ENCODE results near the gene C11orf21. TPM values are rescaled to one million over a fixed set of nuclear protein-coding genes. Genes with fewer than 3 reads are reported as not detected.

Gene C11orf21
- total and polyA plus RNA-seq, 9 of the 15 experiments (the other 6 are each of a cell fraction or from before 2014, with no cell fraction given), result 0.10 to 2.6 (median 2.0) TPM

DNA sequence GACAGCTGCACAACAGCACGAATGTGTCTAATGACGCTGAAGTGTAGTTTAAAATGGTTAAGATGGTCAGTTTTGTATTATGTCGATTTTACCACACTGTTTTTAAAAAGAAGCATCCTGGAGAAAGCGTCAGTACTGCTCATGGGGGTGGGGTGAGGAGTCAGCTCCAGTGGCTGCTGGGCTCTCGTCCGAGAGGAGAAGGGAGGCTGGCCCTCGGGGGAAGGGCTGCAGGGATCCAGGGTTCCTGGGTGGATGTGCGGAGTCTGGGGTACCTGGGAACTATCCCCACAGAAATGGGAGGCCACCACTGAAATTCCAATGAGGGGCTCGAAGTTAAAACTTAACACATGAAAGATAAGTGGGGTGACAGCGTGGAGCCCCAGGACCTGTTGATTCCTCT lies 11.9 kb downstream of the C11orf21 start:
- intact Hi-C loops (cut with micrococcal nuclease), result no loop called here
- BruUV-seq (replicated peaks), result no TSS peak

More for the DNA sequence above, 11.9 kb downstream of the C11orf21 start:
- DNase-seq (ENCODE audit: extremely low read depth in 1 of 4, low spot score in 3 of 4) (no peak), ATAC-seq (no peak), FAIRE-seq (no peak)
- H3K27me3 ChIP-seq (ENCODE audit: control insufficient read depth in 2 of 2, insufficient read depth in 2 of 2, low read length in 2 of 2), result peaks cover 0 to 29% of the 10 kb centered on the region in 2 experiments; a peak in 2 of 5 replicates
- no peaks in the 10 kb centered on the region for H3K9me1 ChIP-seq (ENCODE audit: control insufficient read depth, insufficient read depth, low read length)
- H3K36me3 ChIP-seq (ENCODE audit: control insufficient read depth, insufficient read depth, low read length), result no peaks in the 10 kb centered on the region
- no peaks in the 10 kb centered on the region for H4K20me1 ChIP-seq (replicated peaks; ENCODE audit: control insufficient read depth, insufficient read depth, low read length)
- WGBS (ENCODE audit: insufficient coverage, low coverage, missing lambda C conversion rate), result 11% methylated on average over 10 of the region's 10 CpGs
- no peak overlapping the region for H3K4me3 ChIP-seq
- H3K4me2 ChIP-seq (ENCODE audit: insufficient read depth, low read length), result peak overlapping the region; percentile 18; the same call in 1 of the 2 replicates
- H3K9me3 ChIP-seq (replicated peaks; ENCODE audit: control insufficient read depth, insufficient read depth, low read depth, low read length), result no peaks in the 10 kb centered on the region
- no peak overlapping the region; the same call in 1 of the 2 replicates for H2AFZ ChIP-seq (ENCODE audit: low read depth, low read length)
- ChIA-PET POLR2A (interaction anchor here (0.6 to 1.1 kb wide), 2 partner anchors 14 to 852 kb away, joined by 3 read pairs; no protein-coding TSS in a partner anchor), CTCF (ENCODE audit: low intra/inter-chr PET ratio) (no interaction called here)
- H3K27ac ChIP-seq (ENCODE audit: extremely low read depth, low read depth, low read length), result no peak overlapping the region
- in situ Hi-C loops (cut with MboI), result no loop called here
- H3K9ac ChIP-seq (ENCODE audit: insufficient read depth in 1 of 2, low read depth in 2 of 2, low read length in 2 of 2), result peak overlapping the region in 1 of 2 experiments; percentile 52; a peak in 1 of 4 replicates
- H3K79me2 ChIP-seq (ENCODE audit: control insufficient read depth, insufficient read depth, low read length), result no peaks in the 10 kb centered on the region
- TF ChIP-seq DLX4 (CRISPR knock-in tag; IDR thresholded peaks at IDR 0.05) (no peak), GABPA (tag; conservative IDR thresholded peaks at IDR 0.05; ENCODE audit: low read depth) (no peak), BRCA1 (IDR thresholded peaks at IDR 0.05) (no peak), BRCA1 (CRISPR knock-in tag; IDR thresholded peaks at IDR 0.05) (no peak), C11orf30 (IDR thresholded peaks at IDR 0.05; ENCODE audit: low read depth) (no peak), ZNF174 (CRISPR knock-in tag; IDR thresholded peaks at IDR 0.05) (no peak), BCOR (IDR thresholded peaks at IDR 0.05) (no peak), JUN (IDR thresholded peaks at IDR 0.05; ENCODE audit: borderline replicate concordance, low read depth, low read length) (no peak), JUN (CRISPR knock-in tag; IDR thresholded peaks at IDR 0.05; ENCODE audit: borderline replicate concordance) (no peak), E2F6 (IDR thresholded peaks at IDR 0.05; ENCODE audit: borderline replicate concordance in 1 of 2, extremely low read depth in 1 of 2, insufficient read depth in 1 of 2, insufficient read length in 1 of 2, low read depth in 1 of 2, low read length in 1 of 2, poor library complexity in 1 of 2, severe bottlenecking in 1 of 2) (no peak), TEAD4 (IDR thresholded peaks at IDR 0.05; ENCODE audit: low read length) (no peak), TEAD4 (CRISPR knock-in tag; IDR thresholded peaks at IDR 0.05; ENCODE audit: borderline replicate concordance) (no peak), USF1 (CRISPR knock-in tag; IDR thresholded peaks at IDR 0.05) (no peak), KLF6 (CRISPR knock-in tag; IDR thresholded peaks at IDR 0.05; ENCODE audit: borderline replicate concordance) (no peak), NR4A1 (CRISPR knock-in tag; IDR thresholded peaks at IDR 0.05) (no peak), NR4A1 (tag; IDR thresholded peaks at IDR 0.05) (no peak)
- TF ChIP-seq, protein P1, sequence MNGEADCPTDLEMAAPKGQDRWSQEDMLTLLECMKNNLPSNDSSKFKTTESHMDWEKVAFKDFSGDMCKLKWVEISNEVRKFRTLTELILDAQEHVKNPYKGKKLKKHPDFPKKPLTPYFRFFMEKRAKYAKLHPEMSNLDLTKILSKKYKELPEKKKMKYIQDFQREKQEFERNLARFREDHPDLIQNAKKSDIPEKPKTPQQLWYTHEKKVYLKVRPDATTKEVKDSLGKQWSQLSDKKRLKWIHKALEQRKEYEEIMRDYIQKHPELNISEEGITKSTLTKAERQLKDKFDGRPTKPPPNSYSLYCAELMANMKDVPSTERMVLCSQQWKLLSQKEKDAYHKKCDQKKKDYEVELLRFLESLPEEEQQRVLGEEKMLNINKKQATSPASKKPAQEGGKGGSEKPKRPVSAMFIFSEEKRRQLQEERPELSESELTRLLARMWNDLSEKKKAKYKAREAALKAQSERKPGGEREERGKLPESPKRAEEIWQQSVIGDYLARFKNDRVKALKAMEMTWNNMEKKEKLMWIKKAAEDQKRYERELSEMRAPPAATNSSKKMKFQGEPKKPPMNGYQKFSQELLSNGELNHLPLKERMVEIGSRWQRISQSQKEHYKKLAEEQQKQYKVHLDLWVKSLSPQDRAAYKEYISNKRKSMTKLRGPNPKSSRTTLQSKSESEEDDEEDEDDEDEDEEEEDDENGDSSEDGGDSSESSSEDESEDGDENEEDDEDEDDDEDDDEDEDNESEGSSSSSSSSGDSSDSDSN (IDR thresholded peaks at IDR 0.05; ENCODE audit: borderline replicate concordance in 1 of 2, low read depth in 2 of 2, low read length in 2 of 2), result no peak
- TF ChIP-seq, protein P2, sequence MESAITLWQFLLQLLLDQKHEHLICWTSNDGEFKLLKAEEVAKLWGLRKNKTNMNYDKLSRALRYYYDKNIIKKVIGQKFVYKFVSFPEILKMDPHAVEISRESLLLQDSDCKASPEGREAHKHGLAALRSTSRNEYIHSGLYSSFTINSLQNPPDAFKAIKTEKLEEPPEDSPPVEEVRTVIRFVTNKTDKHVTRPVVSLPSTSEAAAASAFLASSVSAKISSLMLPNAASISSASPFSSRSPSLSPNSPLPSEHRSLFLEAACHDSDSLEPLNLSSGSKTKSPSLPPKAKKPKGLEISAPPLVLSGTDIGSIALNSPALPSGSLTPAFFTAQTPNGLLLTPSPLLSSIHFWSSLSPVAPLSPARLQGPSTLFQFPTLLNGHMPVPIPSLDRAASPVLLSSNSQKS (CRISPR knock-in tag; IDR thresholded peaks at IDR 0.05), result no peak
- H3K4me1 ChIP-seq (replicated peaks in 1 of 2; ENCODE audit: control insufficient read depth in 2 of 2, insufficient read depth in 2 of 2, low read length in 2 of 2), result peaks cover 21 to 30% of the 10 kb centered on the region in 2 experiments

All from K562 (cell line).